H9 (cell line): Measurements from ENCODE around the gene TTC7B. TPM values are rescaled to one million over a fixed set of nuclear protein-coding genes. Genes with fewer than 3 reads are reported as not detected.

Experiments used
- DNase-seq: peaks from one replicate; pipeline ENCODE4 v3.0.0-alpha.2; 2017
- H2AFZ ChIP-seq: one replicate; pipeline ENCODE4 v1.6.1; 2013; ENCODE audit warnings: mild to moderate bottlenecking, low read length, control low read depth, moderate library complexity
- H2AK5ac ChIP-seq: 2 replicates; pipeline ENCODE4 v1.6.1; 2013; ENCODE audit warnings: low read length, control low read depth, mixed read lengths; ENCODE audit not compliant: insufficient read length
- H2BK120ac ChIP-seq: one replicate; pipeline ENCODE4 v1.6.1; 2013; ENCODE audit warnings: low read depth, mild to moderate bottlenecking, low read length, control low read depth, inconsistent platforms; ENCODE audit not compliant: poor library complexity, severe bottlenecking
- H2BK12ac ChIP-seq: 2 replicates; pipeline ENCODE4 v1.6.1; 2013; ENCODE audit warnings: low read length, control low read depth, mixed read lengths, low read depth; ENCODE audit not compliant: insufficient read length
- H2BK15ac ChIP-seq: 2 replicates; pipeline ENCODE4 v1.6.1; 2013; ENCODE audit warnings: low read depth, low read length, control low read depth
- H2BK20ac ChIP-seq: one replicate; pipeline ENCODE4 v1.6.1; 2013; ENCODE audit warnings: low read depth, mild to moderate bottlenecking, low read length, control low read depth, inconsistent platforms; ENCODE audit not compliant: poor library complexity, severe bottlenecking
- H2BK5ac ChIP-seq: 2 replicates; pipeline ENCODE4 v1.6.1; 2013; ENCODE audit warnings: low read length, control low read depth, mixed read lengths; ENCODE audit not compliant: insufficient read length
- H3K14ac ChIP-seq: 2 replicates; pipeline ENCODE4 v1.6.1; 2013; ENCODE audit warnings: low read length, control low read depth; ENCODE audit not compliant: insufficient read depth
- H3K18ac ChIP-seq: 2 replicates; pipeline ENCODE4 v1.6.1; 2013; ENCODE audit warnings: low read depth, mild to moderate bottlenecking, mixed read lengths, low read length, control low read depth; ENCODE audit not compliant: insufficient read length
- H3K23ac ChIP-seq: 2 replicates; pipeline ENCODE4 v1.6.1; 2013; ENCODE audit warnings: low read length, control low read depth, mixed read lengths, low read depth; ENCODE audit not compliant: insufficient read length
- H3K23me2 ChIP-seq: 2 replicates; pipeline ENCODE4 v1.6.1; 2013; ENCODE audit warnings: low read depth, mild to moderate bottlenecking, mixed read lengths, low read length, control low read depth; ENCODE audit not compliant: insufficient read length, poor library complexity, severe bottlenecking
- H3K27ac ChIP-seq: 2 replicates; pipeline ENCODE4 v1.5.1; 2013; ENCODE audit warnings: low read length, control low read depth, mixed read lengths, low read depth; ENCODE audit not compliant: insufficient read length
- H3K27me3 ChIP-seq: 2 replicates; pipeline ENCODE4 v1.6.1; 2013; ENCODE audit warnings: low read length, control low read depth, inconsistent platforms; ENCODE audit not compliant: insufficient read depth
- H3K4ac ChIP-seq: 2 replicates; pipeline ENCODE4 v1.6.1; 2013; ENCODE audit warnings: low read depth, mild to moderate bottlenecking, control low read depth, inconsistent platforms, low read length, moderate library complexity
- H3K4me1 ChIP-seq: 2 replicates; pipeline ENCODE4 v1.6.1; 2013; ENCODE audit warnings: low read length, control low read depth, inconsistent platforms; ENCODE audit not compliant: insufficient read depth
- H3K4me2 ChIP-seq: 2 replicates; pipeline ENCODE4 v1.6.1; 2013; ENCODE audit warnings: low read length, control low read depth, mixed read lengths; ENCODE audit not compliant: insufficient read length, insufficient read depth
- H3K56ac ChIP-seq: 2 replicates; pipeline ENCODE4 v1.6.1; 2013; ENCODE audit warnings: low read depth, mild to moderate bottlenecking, mixed read lengths, low read length, control low read depth; ENCODE audit not compliant: insufficient read length
- H3K79me1 ChIP-seq: 2 replicates; pipeline ENCODE4 v1.6.1; 2013; ENCODE audit warnings: low read depth, mild to moderate bottlenecking, moderate library complexity, low read length, control low read depth, inconsistent platforms; ENCODE audit not compliant: insufficient read depth, poor library complexity, severe bottlenecking
- H3K79me2 ChIP-seq: 2 replicates; pipeline ENCODE4 v1.6.1; 2013; ENCODE audit warnings: low read length, control low read depth, inconsistent platforms; ENCODE audit not compliant: insufficient read depth
- H3K9ac ChIP-seq: 2 replicates; pipeline ENCODE4 v1.6.1; 2013; ENCODE audit warnings: low read length, control low read depth, mixed read lengths; ENCODE audit not compliant: insufficient read length; ENCODE audit errors: extremely low read depth
- H3K9me3 ChIP-seq: one replicate; pipeline ENCODE4 v1.6.1; 2013; ENCODE audit warnings: low read depth, low read length, inconsistent platforms; ENCODE audit not compliant: control insufficient read depth
- H3T11ph ChIP-seq: one replicate; pipeline ENCODE4 v1.6.1; 2013; ENCODE audit warnings: mild to moderate bottlenecking, low read length, control low read depth, inconsistent platforms
- H4K20me1 ChIP-seq: one replicate; pipeline ENCODE4 v1.6.1; 2013; ENCODE audit not compliant: control insufficient read depth, insufficient read length, insufficient read depth
- H4K5ac ChIP-seq: 2 replicates; pipeline ENCODE4 v1.6.1; 2013; ENCODE audit warnings: low read depth, mild to moderate bottlenecking, mixed read lengths, low read length, control low read depth; ENCODE audit not compliant: insufficient read length
- H4K8ac ChIP-seq: replicated peaks from 2 replicates; pipeline ENCODE4 v1.6.1; 2013; ENCODE audit warnings: low read length, control low read depth, mixed read lengths, low read depth; ENCODE audit not compliant: insufficient read length
- H4K91ac ChIP-seq: 2 replicates; pipeline ENCODE4 v1.6.1; 2013; ENCODE audit warnings: low read depth, mild to moderate bottlenecking, moderate library complexity, mixed read lengths, low read length, control low read depth; ENCODE audit not compliant: insufficient read length
- H3K27ac Mint-ChIP-seq, 3 experiments: 2 replicates in 2 of 3; 3 replicates in 1 of 3; pipeline ENCODE4 v1.8.0; 2020 to 2021; ENCODE audit warnings: mixed read lengths in 3 of 3, mild to moderate bottlenecking in 1 of 3, moderate library complexity in 1 of 3
- H3K27me3 Mint-ChIP-seq: 2 replicates; pipeline ENCODE4 v1.8.0; 2021; ENCODE audit warnings: low read depth, mild to moderate bottlenecking, moderate library complexity, mixed read lengths
- H3K36me3 Mint-ChIP-seq, 3 experiments: 2 replicates in 2 of 3; 3 replicates in 1 of 3; pipeline ENCODE4 v1.8.0; 2020 to 2021; ENCODE audit warnings: low read depth in 3 of 3, mixed read lengths in 3 of 3; ENCODE audit not compliant: insufficient read depth in 1 of 3
- H3K4me1 Mint-ChIP-seq, 2 experiments: 2 replicates each; pipeline ENCODE4 v1.8.0; 2020; ENCODE audit warnings: mixed read lengths in 2 of 2
- H3K4me3 Mint-ChIP-seq, 2 experiments: 2 replicates in 1 of 2; 3 replicates in 1 of 2; pipeline ENCODE4 v1.8.0; 2020 to 2021; ENCODE audit warnings: mild to moderate bottlenecking in 2 of 2, mixed read lengths in 2 of 2, moderate library complexity in 1 of 2
- H3K9me3 Mint-ChIP-seq, 2 experiments: 2 replicates in 1 of 2; 3 replicates in 1 of 2; pipeline ENCODE4 v1.8.0; 2020; ENCODE audit warnings: mild to moderate bottlenecking in 2 of 2, mixed read lengths in 2 of 2, moderate library complexity in 1 of 2
- CTCF ChIP-seq: fragments of 200-600 bp; sonication (generic); conservative IDR thresholded peaks from 3 replicates; pipeline ENCODE4 v1.8.0; 2021; ENCODE audit warnings: antibody characterized with exemption, mild to moderate bottlenecking
- WGBS: extraction: QIAGEN DNeasy Blood & Tissue Kit; methylation state at CpG from one replicate; pipeline ENCODE4 v1.1.7; 2013; ENCODE audit warnings: missing lambda C conversion rate, low lambda C conversion rate, mixed read lengths; ENCODE audit not compliant: insufficient read length; ENCODE audit errors: extremely low coverage; 5-methylcytosine and 5-hydroxymethylcytosine counted together
- total RNA-seq: library from RNA; stranded (reverse); gene quantifications from 2 replicates; pipeline ENCODE4 v1.2.1, GENCODE V29; 2021

The TTC7B gene
- total RNA-seq, 1 experiment from 2014 or later, result 33.7 TPM

DNA sequence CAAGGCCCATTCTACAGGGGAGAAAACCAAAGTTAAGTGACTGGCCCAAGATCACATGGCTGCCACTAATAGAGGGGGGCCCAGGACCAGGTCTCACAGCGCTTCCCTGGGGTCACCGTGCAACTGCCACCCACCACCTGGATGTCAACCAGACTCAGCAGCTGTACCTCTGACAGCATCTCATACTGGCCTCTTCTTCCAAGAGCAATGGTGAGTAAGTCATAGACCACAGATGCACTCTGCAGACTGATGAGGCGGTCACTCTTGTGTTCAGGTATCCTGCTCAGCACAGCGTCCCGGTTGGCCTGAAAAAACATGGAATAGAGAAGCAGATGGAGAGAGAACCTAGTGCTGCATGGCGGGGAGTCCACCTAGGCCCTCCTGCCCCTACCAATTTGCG, 139.9 kb downstream of the TTC7B start:
- Histone ChIP-seq H3K4me1 (no peaks in the 10 kb centered on the region), H3K18ac (no peak overlapping the region), H2BK20ac (no peak overlapping the region), H3K9ac (no peak overlapping the region), H2BK12ac (no peak overlapping the region), H3K27me3 (no peaks in the 10 kb centered on the region), H3K4ac (no peak overlapping the region), H4K91ac (no peak overlapping the region), H3T11ph (no peak overlapping the region), H3K23ac (no peak overlapping the region), H3K79me1 (no peaks in the 10 kb centered on the region), H2AFZ (no peak overlapping the region), H2AK5ac (no peak overlapping the region), H2BK15ac (no peak overlapping the region), H3K14ac (no peak overlapping the region), H4K5ac (no peak overlapping the region), H2BK5ac (no peak overlapping the region), H3K56ac (no peak overlapping the region), H3K23me2 (no peaks in the 10 kb centered on the region), H3K79me2 (no peaks in the 10 kb centered on the region), H2BK120ac (no peak overlapping the region), H3K27ac (no peak overlapping the region), H4K8ac (no peak overlapping the region), H4K20me1 (no peaks in the 10 kb centered on the region), H3K4me2 (no peak overlapping the region), H3K9me3 (no peaks in the 10 kb centered on the region)
- no peaks in the 10 kb centered on the region for H3K9me3 Mint-ChIP-seq
- H3K27me3 Mint-ChIP-seq, result no peaks in the 10 kb centered on the region
- TF ChIP-seq CTCF, result no peak
- WGBS, result no CpG with 5 or more reads among the region's 7 CpGs
- H3K4me3 Mint-ChIP-seq, result no peak overlapping the region
- H3K4me1 Mint-ChIP-seq, result peaks cover 11% of the 10 kb centered on the region in 2 experiments
- no peak for DNase-seq
- H3K36me3 Mint-ChIP-seq, result peaks cover 0 to 2% (median 0%) of the 10 kb centered on the region in 3 experiments; a peak in 2 of 7 replicates
- H3K27ac Mint-ChIP-seq, result no peak overlapping the region
